Inflammatory macrophage treated with lipopolysaccharide for 4 hours (primary cell): ENCODE measurements around the gene LGR6.
A peak's percentile ranks its signal among the peaks of the same experiment; 100 is the strongest.
"Not testable (repeated sequence)": the region's sequence is repeated elsewhere in the genome, so short reads cannot be mapped to it uniquely, and the experiment has no call there.

ENCODE experiments used
- DNase-seq: peaks from one replicate; pipeline ENCODE4 v3.0.0-alpha.2; 2020

LGR6 gene

DNA sequence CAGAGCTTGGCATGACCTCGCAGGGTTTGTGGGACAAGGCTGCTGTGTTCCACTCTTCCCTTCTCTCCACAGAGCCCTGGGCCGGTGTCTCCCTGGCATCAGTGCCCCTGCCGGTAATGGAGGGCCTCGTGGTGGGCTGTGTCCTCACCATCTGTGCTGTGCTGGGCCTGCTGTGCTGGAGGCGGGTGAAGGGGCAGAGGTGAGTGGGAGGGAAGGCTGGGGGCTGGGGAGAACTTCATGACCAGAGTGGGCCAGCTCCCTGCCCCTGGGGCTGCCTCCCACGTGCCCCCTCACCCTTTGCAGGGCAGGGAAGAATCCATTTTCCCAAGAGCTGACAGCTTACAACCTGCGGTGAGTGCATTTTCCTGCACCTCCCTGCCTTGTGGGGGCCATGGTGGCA, 12.0 kb upstream of the LGR6 start:
- no peak for DNase-seq

DNA sequence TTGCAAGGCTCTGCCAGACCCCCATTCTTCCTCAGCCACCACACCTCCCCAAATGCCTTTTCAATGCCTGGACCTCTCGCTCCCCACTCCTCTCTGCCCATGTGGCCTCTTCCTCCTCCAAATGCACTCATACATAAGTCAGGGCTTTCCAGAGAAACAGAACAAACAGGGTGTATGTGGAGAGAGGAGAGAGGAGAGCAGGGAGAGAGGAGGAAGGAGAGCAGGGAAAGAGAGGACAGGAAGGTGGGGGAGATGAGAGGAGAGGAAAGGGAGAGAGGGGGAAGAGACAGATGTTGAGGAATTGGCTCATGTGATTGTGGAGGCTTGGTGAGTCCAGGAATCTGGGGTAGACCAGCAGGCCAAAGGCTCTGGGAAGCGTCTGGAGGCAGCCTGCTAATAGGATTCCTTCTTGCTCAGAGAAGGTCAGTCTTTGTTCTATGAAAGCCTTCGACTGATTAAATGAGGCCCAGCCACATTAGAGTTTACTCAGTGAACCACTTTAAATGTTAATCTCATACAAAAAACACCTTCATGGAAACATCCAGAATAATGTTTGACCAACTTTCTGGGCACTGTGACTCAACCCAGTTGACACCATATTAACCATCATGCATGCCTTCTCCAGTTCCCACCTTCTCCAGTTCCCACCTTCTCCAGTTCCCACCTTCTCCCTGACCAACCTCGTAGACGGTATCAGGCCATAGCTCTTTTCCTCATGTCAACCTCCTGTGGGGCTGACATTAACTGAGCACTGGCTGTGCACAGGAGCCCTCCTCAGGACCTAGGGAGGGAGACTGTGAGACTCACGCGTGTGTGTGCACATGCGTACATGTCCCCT, 11.3 kb upstream of the LGR6 start:
- DNase-seq: no peak

DNA sequence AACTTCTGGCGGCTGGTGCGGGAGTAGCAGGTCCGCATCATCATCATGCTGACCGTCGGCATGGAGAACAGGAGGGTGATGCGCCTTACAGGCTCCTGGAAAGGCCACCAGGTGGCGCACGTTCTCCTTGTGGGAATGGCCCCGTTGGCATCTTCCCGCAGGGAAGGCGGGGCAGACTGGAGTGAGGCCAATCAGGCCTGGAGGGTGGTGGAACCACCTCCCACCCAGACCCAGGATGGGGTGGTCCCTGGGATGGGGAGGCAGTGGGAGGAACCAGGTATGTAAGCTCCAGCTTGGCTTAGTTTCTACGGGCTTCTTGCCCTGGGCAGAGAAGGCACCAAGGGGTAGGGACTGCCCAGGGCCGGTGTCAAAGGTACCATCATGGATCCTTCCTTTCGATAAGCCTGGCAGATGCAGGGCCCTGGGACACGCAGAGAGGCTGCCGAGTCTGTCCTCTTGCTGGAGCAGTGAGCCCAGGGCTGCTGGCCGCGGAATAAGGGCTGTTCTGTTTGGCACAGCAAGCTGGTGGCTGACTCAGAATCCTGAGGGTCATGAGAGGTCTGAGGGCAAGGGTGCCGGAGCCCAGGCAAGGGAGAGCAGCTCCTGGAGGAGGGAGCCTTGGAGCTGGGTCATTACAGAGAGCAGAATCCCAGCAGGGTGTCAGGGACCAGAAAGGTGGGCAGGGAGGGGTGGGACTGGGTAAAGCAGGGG, 8.7 kb upstream of the LGR6 start:
- peak; percentile 81 for DNase-seq

DNA sequence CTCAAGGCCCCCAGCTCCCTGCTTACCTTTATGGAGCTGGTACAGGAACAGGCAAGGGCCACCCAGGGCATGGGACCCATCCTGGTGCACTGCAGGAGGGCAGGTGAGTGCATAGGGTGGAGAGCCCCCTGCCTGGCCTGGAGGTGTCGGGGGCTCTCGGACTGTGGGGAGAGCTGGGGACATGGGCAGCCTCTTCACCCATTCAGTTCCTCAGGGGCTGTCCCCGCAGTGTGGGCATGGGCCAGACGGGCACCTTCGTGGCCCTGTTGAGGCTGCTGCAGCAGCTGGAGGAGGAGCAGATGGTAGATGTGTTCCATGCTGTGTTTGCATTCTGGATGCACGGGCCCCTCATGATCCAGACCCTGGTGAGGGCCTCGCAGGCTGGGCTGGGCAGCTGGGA, 7.3 kb upstream of the LGR6 start:
- no peak for DNase-seq

DNA sequence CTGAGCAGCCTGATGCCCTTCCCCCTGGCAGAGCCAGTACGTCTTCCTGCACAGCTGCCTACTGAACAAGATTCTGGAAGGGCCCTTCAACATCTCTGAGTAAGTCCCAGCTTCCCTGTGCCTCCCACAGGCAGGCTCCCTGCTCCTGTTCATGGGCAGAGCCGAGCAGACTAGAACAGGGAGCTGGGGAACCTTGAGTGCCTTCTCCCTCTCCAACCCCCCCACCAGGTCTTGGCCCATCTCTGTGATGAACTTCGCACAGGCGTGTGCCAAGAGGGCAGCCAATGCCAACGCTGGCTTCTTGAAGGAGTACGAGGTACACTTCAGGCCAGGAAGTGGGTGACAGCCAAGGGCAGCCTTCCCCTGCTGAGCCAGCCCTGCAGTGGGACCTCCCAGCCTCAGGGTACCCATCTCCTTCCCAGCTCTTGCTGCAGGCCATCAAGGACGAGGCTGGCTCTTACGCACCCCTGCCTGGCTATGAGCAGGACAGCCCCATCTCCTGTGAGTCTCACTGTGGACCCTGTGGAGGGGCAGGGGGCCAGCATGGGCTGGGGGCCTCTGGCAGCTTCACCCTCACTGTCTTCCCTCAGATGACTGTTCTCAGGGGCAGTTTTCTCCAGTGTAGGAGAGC, 6.4 kb upstream of the LGR6 start:
- DNase-seq: no peak

DNA sequence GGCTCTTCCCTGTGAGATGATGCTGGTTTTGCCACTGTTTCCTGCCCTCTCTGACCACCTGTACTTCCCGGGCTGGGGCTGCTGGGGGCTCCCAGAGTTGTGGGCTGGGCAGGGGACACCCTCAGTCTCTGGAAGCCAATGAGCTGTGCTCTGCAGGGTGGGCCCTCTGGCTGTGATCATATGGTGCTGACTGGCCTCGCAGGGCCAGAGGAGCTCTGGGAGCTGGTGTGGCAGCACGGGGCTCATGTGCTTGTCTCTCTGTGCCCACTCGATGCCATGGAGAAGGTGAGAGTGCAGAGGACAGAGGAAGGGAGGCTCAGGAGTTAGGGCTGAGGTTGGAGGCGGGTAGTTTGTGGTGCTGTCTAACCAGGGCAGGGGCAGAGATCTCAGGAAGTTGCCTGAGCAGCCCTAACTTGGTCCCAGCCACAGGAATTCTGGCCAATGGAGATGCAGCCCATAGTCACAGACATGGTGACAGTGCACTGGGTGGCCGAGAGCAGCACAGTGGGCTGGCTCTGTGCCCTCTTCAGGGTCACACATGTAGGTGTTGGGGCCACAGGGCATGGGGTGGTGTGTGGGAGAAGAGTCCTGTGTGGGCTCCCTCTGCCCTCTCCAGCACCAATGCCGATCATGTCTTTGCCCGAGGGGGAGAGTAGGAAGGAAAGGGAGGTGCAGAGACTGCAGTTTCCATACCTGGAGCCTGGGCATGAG, 5.7 kb upstream of the LGR6 start:
- DNase-seq: no peak

DNA sequence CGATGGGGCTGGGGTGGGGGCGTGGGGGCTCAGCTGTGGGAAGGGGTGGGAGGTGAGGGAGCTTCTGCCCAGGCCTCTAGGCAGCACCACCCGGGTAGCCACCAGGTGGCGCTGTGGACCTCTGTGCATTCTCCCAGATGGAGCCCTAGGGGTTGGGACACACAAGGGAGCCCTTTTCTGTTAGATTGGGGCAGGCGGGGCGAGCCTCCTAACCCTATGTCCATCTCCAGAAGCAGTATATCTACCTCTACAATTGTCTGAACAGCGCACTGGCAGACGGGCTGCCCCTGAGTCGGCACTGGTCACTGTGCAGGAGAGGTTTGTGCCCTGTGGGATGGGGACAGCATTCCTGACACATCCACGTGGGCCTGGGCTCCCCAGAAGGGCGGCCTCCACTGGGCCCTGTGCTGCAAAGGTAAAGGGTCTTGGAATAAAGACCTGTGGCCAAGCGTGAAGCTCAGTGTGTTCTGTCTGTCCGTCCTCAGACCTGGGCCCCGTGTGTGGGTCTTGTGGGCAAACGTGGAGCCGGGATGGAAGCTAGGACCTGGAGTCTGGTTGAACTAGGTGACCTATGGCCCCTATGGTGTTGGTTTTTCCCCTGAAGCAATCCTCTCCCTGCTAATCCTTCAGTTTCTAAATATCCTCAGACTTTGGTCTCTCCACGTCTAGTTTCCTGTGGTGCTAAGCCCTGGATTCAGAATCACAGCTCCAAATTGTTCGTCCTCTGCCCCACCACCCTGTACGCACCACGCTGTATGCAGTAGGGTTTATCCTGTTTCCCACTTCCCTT, 4.4 kb upstream of the LGR6 start:
- peak; percentile 72 for DNase-seq

DNA sequence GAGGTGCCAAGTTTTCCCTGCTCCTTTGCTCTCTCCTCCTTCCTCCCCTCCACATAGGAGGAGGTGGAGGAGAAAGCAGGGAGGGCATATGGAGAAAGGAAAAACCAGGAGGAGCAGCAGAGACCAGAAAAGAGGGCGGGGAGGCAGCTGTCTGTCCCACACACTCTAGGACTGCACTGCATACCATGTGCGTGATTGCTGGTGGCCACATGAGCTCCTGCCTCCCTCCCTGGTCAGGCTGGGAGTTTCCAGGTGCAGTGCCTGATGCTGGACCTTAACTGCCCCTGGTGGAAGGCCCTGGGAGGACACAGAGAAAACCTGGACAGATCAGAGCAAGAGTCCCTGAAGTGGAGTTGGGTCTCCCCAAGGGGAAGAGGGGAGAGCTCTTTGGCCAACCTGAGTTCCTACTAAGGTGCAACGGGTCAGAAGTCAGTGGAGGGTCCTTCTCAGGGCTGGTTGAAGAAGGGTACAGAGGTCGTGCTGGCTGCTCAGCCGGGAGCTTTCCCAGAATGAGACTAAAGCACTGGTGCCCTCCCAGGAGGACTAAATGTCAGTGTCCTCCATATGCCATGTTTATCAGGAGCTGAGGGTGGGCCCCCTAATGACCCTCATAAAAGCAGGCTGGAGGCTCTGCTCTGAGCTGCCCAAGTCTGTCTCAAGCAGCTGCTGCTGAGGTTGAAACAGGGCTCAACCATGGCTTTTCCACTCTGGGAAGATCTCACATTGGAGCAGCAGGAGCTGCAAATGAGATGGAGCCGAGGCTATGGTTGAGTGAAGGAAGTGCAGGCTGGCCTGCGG, 3.5 kb upstream of the LGR6 start:
- no peak for DNase-seq

DNA sequence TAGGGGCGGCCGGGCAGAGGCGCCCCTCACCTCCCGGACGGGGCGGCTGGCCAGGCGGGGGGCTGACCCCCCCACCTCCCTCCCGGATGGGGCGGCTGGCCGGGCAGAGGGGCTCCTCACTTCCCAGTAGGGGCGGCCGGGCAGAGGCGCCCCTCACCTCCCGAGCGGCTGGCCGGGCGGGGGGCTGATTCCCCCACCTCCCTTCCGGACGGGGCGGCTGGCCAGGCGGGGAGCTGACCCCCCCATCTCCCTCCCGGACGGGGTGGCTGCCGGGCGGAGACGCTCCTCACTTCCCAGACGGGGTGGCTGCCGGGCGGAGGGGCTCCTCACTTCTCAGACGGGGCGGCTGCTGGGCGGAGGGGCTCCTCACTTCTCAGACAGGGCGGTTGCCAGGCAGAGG, 2.2 kb upstream of the LGR6 start:
- not testable (repeated sequence) for DNase-seq

DNA sequence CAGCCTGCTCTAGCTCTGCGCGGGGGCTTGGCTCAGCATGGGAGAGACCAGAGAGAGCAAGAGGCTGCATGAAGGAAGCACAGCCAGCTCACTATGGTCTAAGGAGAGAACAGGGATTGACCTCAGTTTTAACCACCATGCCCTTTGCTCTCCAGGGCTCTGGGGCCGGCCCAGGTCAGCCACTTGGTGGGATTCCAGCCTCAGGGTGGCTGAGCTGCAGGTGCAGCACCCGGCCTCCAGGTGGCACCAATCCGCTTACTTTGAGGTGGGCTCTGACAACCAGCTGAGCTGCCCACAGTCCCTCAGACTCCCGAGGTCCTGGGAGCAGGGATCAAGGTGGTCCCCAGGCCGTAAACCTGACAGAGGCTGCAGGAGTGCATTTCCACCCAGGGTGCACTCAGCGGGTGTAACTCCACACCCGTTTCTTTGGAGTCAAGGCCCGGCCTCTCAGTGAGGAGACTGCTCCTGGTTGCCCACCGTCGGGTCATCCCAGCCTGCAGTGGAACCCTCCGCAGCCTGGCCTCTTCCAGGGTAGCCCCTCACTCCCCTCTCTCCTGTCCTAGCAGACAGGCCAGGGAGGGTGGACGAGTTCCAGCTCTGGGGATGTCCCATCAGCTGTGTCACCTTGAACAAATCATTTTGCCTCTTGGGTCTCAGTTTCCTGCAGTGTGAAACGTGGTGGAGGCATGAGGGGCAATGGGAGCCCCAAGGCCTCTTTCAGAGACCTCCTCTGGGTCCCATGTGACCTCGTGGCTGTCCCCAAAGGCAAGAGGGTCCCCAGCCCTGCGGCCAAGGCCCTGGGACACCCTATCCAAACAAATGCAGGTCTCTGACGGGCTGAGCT, 607 bp upstream of the LGR6 start:
- DNase-seq: peak; percentile 47

DNA sequence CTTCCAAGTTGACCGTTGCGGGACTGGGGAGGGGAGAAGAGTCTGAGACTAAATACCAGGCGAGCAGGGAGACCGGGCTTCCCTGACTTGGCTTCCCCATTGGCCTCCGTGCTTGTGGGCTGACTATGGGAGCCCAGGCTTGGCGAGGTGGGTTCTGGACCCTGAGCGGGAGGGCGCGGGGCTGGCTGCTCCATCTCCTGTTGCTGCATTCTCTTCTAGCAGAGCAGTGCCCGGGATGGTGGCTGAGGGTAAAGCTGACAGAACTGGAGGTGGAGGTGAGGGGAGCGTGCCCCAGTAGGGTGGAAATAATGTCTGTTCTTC, 689 bp downstream of the LGR6 start:
- DNase-seq: no peak

DNA sequence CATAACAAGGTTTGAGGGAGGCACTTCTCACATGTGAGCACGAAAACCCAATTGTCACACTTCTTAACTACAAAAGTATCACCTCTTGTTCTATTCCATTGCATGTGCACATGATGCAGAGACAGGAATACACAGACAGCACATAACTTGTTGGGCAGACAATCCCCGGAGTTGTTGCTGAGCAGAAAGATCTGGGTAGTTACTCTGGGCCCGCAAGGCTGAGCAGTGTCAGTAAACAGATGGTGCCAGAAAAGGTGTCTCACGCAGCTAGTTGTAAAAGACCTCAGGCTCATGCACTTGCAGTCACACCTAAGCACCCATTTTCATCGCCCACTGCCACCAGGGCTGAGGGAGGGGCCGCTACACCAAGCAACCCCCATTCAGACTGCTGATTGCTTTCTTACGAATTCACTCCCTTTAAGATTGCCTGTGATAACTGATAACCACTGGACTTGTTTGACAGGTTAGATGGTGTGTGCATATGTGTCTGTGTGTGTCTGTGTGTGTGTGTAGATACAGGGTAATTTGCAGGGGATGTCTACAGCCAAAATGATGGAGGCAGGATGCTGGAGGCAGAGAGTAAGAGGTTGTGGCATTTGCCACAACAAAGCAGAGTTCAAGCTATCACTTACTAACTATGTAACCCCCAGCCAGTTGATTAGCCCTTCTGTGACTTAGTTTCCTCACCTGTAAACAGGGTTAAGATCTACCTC, 4.2 kb downstream of the LGR6 start:
- no peak for DNase-seq

DNA sequence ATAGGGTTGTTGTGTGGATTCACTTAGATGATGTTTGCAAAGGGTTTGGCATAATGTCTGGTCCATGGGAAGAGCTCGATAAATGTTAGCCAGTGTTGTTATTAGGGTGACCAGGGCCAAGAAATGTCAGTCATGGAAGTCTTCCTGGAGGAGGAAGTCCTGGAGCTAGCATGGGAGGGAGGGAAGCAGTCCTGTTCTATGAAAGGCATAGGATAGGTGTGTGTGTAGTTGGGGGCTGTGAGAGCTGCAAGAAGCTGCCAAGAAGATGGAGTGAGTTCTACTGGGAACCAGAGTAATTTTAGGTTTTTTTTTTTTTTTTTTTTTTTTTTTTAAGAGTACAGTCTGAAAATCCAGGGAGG, 4.7 kb downstream of the LGR6 start:
- no peak for DNase-seq

DNA sequence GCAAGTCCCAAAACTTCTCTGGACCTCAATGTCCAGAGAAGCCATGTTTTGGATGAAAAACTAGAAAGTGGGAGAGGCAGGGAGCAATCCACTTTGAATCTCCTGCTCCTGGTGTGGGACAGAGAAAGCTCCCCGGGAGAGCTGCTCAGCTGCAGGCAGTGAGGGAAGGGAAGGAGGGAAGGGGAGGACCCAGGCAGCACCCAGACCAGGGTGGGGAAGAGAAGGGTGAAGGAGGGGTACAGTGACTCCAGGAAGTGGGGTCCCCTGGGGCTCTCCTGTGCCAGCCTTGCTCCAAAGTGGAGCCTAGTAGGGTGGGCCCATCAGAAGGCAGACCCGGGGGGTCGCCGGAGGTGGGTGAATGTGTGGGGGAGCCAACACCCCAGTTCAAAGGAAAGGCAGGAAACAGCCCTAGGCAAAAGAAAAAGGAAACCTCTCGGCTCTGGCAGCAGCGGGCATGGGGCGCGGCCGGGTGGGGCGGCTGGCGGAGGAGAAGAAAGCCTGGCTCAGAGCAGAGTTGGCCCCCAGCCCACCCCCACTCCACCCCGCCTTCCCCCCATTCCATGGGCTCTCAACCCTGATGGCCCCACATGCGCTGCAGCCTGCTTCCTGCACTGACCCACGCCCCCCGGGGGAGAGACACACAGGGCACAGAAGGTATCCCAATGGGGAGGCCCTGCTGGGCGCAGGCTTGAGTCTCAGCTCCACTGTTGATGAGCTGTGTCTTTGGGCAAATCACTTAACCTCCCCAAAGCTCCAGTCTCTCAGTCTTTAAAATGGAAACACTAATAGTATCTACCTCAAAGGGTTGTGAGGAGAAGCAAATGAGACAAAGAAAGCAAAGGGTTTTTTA, 5.7 kb downstream of the LGR6 start:
- no peak for DNase-seq

DNA sequence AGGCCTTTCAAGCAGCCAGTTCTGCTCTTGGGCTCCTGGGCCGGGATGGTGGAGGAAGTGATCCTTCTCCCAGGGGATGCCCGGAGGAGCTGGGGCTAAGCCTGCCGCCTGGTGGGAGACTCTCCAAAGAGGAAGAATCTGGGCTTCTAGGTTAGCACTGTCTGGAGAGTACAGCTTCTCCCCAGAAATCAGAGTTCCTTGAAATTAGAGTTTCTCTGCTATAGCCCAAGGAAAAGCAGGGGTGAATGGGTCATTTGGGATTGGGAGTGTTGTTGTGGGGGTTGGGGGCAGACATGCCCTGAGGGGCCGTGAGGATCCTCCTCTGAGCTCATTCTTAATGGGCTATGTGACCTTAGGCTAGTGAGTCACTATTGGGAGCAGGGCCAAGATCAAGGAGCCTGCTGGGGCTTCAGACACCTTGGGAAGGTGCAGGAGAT, 6.5 kb downstream of the LGR6 start:
- DNase-seq: no peak

DNA sequence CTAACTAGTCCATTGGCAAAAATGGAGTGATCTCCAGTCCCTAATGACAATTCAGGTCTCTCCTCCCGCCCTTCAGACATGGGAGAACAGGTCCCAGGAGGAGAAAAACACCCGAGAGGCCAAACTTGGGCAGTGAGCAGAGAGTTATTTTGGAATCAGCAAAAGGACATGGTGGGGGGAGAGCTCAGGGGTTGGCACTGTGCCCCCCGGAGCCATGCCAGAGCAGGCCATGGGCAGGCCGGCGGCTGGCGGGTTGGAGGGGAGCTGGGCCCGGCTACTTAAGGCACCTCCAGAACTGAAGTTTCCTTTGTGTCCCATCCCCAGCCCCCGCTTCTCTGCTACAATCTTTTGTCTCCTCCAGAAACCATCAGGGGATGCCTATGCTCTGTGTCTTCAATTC, 7.1 kb downstream of the LGR6 start:
- no peak for DNase-seq

DNA sequence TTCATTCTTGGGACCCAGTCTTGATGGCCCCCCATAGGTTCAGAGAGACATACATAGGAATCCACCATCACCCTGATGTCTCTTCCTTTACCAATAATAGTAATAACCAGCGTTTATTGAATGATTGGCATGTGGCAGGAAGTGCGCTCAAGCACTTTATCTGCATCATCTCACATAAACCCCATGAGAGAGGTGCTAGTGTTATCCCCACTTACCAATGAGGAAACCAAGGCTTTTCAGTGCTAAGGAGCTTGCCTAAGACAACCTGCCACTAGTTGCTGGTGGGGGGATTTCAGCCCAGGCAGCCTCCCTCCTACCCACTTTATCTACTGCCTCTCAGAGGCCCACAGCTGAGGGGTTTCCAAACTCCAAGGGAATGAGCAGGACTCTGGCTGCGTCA, 7.7 kb downstream of the LGR6 start:
- no peak for DNase-seq

DNA sequence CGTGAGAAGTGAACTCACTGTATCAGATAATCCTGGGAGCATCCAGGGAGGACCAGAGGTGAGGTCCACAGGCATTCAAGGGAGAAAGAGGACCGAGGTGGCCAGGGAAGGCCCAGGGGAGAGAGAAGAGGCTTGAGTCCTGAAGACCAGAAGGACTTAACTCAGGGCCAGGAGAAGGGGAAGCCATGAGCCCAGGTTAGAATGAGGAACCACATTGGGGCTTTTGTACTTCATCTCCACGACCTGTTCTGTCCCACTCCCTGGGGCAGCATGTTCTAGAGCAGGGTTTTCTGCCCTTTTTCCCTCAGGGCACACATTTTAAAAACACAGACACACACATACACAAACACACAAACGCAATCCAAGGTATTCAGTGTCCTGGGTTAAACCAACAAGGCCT, 8.4 kb downstream of the LGR6 start:
- no peak for DNase-seq

DNA sequence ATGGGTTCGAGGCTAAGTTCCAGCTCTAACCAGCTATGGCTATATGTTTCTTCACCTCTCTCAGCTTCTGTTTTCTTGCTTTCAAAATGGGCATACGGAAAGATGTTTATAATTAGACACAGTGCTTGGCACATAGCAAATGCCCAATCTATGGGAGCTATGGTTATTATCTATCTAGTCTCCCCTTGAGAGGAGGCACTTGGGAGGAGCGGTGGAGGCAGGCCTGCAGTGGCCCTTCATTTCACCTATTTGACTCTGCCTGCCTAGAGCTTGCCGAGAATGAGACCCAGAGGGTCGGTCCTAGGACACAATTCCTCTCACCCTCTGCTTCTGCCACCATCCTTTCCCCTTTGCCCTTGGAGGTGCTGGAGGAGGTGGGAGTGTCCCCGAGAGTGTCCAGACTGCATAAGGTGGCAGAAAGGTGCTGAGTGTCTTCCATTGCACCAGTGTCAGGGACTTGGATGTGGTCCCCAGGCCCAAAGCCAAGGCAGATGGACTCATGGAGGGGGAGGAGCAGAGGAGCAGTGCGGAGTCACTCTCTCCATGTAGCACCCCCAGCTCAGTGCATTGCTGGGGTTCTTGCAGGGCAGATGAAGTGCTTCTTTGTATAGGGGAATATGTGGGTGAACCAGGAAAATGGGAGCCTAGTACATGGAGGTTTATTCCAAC, 9.0 kb downstream of the LGR6 start:
- no peak for DNase-seq
